HG02610 (cell line): ENCODE results near the gene DBN1.

Experiments
- ATAC-seq: cut with Tn5 transposase; IDR thresholded peaks from one replicate; pipeline ENCODE4 v1.9.1; 2021; ENCODE audit warnings: mild to moderate bottlenecking, moderate library complexity; ENCODE audit not compliant: unreplicated experiment

Gene DBN1

GRCh38 chr5:177473443-177474001 lies at the start of gene DBN1:
Gene DBN1 (minus strand): TSS chr5:177473634. CDS start chr5:177473521, 113 bp downstream.
- no peak for ATAC-seq

GRCh38 chr5:177520916-177521513 lies 47.6 kb upstream of the DBN1 start:
- no peak for ATAC-seq

DNA sequence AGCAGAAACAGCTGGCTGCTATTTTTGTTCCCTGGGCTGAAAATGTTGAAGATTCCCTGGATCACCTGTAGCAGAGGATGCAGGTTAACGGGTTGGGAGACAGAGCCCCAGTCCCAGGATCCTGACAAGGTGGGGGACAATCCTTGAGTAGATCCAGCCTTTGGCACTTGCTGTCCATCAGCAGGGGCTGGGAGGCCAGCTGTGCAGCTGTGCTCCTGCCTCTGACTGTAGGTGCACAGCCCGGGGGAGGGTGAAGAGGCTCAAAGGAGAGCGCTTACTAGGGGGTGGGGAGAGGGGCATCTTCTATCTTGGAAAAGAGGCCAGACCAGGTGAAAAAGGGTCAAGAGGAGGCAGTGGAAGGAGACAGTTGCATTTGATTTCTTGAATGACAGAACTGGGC lies 46.8 kb upstream of the DBN1 start:
- no peak for ATAC-seq

DNA sequence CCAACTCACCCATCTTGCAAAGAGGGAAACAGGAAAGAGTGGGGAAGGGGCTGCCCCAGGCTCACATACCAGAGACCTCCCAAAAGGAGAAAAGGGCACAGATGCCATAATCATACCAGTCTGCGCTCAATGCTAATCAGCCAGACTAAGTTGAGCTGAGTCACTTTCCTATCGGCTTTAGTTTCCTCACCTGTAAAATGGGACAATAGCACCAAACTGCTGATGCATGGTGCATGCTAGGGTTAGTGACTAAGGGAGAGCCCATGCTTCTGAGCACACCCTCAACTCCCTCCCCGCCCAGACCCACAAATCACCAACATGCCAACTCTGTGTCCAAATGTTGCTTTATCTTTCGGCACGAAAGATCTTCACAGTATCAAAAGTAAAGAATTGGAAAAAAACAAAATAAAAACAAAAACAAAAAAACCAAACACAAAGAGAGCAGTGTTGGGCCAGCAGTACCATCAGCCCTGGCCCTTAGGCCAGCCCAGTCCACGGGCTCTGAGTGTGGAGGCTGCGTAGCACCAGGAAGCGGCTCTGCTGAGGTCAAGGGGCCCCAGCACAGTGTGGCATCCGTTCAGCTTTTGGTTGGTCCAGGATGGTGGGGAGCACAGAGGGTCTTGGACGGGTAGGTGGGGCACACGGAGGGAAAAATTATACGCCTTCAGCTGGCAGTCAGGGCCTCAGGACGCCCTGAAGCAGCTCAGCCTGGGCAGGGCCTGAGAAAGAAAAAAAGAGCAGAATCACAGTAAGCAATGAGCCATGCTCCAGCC lies 46.2 kb upstream of the DBN1 start:
- no peak for ATAC-seq

DNA sequence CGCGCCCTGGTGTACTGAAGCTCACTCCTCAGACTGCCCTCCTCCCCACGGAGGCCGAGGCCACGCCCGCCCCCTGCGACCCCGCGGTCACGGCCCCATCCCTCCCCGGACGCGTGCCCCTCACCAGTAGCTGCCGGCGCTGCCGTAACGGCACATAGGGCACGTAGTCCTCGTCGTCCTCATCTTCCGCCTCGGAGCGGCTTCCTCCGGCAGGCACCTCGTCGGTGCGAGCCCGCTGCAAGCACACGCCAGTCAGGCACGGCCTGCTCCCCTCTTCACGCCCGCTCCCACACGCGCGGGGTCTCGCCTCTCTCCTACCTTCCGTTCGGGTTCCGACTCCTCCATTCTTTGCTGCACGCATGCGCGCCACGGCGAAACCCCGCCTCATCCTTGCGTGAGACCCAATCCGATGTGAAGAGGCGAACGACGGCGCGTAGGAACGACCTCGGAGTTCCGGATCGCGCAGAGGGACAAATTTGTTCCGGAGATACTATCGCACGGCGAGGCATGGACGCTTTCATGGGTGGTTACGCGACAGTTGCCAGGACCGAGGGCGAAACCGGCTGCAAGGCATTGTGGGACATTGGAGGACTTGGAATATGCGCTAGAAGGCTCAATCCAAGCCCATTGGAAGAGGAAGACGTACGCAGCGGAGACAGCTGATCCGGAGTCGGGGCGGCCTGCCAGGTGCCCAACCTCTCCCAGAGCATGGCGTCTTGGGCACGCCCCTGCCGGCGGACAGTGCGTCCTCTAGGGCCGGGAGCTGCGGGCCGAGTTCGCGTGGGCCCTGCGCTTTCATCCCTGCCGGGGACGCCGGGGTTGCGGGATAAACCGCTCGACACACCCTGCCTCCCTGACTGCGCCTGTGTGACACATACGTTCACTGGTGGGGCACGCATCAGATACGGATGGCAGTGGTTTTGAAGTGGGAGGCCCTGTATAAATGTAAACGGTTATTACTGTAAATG lies 43.5 kb upstream of the DBN1 start, which contains the start of gene DDX41:
Gene DDX41, minus strand, starts transcription at position 361 of the 968 bp plus-strand sequence. Its CDS starts 16 bp downstream, at position 345.
- peak; percentile 74 for ATAC-seq

GRCh38 chr5:177515580-177515979 lies 42.1 kb upstream of the DBN1 start:
- no peak for ATAC-seq

GRCh38 chr5:177514541-177514940 lies 41.1 kb upstream of the DBN1 start:
- ATAC-seq: no peak

DNA sequence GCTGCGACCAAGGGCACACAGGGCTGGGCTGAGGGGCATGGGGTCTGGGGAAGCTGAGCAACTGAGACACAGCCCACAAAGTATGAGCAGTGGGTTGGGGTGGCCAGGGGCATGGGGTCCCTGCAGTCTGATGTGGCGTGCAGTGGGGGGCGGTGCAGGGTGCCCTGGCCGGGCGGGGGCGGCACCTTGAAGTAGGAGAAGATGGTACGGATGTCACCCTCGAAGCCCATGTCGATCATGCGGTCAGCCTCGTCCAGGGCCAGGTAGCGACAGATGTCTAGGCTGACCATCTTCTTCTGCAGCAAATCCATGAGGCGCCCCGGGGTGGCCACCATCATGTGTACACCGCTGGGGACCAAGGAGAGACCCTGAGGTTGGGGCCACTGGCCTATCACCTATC lies 40.1 kb upstream of the DBN1 start:
- no peak for ATAC-seq

DNA sequence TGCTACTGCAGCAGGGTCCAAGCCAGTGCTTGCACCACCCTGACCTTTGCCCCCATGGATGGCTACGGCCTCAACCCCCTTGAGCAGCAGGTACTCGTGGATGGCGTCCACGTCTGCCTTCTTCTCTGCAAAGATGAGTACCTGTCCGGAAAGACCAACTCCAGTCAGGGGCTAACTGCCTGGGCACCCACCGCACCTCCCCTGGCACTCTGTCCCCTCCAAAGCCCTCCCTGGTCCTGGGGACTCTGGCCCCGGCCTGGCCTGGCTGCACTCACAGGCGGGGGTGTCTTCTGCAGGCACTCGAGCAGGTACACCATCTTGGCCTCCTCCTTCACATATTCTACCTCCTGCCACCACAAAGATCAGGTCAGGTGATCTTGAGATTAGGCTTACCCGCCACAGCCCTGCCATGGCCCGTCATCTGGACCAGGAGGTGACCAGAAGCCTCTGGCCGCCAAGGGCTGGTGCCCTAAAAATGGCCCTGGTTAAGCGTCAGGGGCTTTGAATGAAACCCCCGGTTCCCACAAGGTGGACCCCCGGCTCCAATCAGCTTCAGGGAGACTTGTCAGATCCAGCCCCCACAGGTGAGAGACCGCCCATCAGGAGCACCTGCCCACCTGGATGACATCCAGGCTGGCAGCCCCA lies 39.4 kb upstream of the DBN1 start:
- no peak for ATAC-seq

GRCh38 chr5:177511796-177512675 lies 38.6 kb upstream of the DBN1 start:
- no peak for ATAC-seq

DNA sequence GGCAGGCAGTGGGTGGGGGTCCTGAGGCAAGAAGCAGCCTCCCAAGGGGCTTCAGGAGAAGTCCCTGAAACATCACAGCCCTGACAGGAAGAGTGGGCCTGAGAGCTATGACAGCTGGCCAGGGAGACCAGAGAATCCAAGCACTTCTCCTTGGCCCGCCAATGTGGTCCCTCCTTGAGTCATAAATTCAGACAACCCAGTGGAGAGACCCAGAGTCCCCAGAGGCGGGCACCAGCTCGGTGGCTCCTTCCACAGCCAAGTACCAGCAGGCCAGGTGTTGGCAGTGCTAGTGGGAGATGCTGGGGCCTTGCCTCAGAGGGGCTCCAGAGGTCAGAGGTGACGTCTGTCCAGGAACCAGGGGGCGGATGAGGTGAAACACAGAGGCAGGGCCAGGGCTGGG lies 37.7 kb upstream of the DBN1 start:
- ATAC-seq: no peak

- peak; percentile 33 for ATAC-seq
Measured at GRCh38 chr5:177510567-177511053, 37.2 kb upstream of the DBN1 start.

DNA sequence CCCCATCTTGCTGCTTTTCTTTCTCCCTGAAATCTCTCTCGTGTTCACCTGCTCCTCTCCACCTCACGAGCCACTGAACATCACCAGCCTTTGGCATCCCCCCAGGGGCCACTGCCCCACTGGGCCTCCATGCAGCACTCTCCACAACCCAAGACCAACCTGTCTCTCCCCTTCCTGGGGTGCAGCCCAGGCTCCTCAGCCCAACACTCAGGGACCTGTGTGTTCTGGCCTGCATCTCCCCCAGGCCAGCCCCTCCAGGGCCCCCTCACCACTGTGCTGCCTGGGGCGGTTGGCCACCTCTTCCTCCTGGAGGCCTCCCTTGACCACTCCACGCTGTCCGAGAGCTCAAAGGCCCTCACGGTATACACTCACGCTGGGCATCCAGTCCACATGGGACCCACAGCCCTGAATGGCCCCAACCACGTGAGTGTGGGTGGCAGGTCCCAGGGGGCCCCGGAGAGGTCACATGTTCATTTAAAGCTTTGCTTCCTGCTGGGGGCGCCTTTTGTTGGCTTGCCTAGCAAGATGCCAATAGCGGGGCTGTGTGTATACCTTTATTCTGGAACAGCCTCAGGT lies 36.6 kb upstream of the DBN1 start:
- no peak for ATAC-seq

- ATAC-seq: no peak
Measured at GRCh38 chr5:177509381-177509951, 36.0 kb upstream of the DBN1 start, which contains the start of gene DOK3. Gene DOK3 (minus strand): TSS chr5:177509826. CDS start chr5:177509540, 286 bp downstream.

GRCh38 chr5:177508837-177509236 lies 35.4 kb upstream of the DBN1 start:
- ATAC-seq: no peak

DNA sequence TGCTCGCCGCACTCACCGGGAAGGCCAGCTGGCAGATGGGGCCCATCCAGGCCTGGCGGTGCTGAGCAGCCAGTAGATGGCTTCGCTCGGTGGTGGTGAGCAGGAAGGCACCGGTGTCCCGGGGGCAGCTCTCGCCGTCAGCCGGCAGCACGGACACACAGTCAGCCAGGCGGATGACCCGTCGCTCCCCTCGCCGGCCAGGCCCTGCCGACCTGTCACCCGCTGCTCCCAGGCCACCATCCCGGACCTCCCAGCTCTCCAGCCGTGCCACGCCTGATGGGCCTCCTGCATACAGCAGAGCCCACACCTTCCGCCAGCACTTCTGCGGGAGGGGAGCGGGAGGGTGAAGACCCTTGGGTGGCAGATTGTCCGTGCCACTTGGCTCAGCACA lies 34.8 kb upstream of the DBN1 start:
- no peak for ATAC-seq

DNA sequence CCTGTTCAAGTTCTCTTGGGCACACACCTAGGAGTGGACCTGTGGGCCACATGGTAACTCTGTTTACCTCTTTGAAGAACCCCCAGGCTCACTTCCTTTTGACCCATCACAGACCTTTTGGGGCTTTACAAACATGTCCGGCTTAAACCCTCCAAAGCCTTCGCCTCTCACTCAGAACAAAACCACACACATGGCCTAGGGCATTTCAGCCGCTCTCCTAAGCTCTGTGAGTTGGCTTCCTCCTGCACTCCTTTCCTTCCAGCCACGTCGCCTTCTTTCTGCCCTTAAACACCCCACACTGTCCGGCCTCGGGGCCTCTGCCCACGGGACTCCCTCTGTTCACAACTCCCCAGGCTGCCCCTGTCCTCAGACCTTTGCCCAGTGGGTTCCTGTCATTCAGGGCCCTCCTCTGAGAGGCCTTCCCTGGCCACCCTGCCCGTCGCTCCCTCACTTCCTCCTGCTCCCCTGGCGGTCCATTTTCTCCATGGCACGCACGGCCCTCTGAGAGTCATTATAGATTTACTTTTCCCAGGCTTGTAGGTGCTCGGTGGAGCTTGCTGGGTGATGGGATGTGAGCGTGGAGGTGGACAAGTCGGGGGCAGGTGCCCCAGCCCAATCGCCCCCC lies 34.3 kb upstream of the DBN1 start:
- ATAC-seq: no peak

- ATAC-seq: no peak
Measured at GRCh38 chr5:177507165-177507564, 33.7 kb upstream of the DBN1 start.
